Liver (tissue), 9 donors: ENCODE results near the gene CDC42SE1. TPM values are rescaled to one million over a fixed set of nuclear protein-coding genes. Genes with fewer than 3 reads are reported as not detected.

Experiments
- DNase-seq: peaks from one replicate; pipeline ENCODE4 v3.0.0-alpha.2; 2017; ENCODE audit warnings: low spot score
- H3K27ac ChIP-seq, 2 donors: one replicate each; pipeline ENCODE4 v1.7.0; 2013; ENCODE audit warnings: inconsistent platforms in 2 of 2, low read length in 2 of 2, control low read depth in 1 of 2, low read depth in 1 of 2, mild to moderate bottlenecking in 1 of 2
- H3K27me3 ChIP-seq, 4 donors: one replicate each; pipeline versions ENCODE4 v1.6.1 to v1.7.0; 2013; ENCODE audit warnings: low read length in 3 of 4, inconsistent platforms in 1 of 4, mild to moderate bottlenecking in 1 of 4, moderate library complexity in 1 of 4; ENCODE audit not compliant: control insufficient read depth in 4 of 4, insufficient read depth in 4 of 4
- H3K36me3 ChIP-seq, 4 donors: one replicate each; pipeline versions ENCODE4 v1.6.1 to v1.7.0; 2013; ENCODE audit warnings: low read length in 3 of 4, mild to moderate bottlenecking in 3 of 4, low read depth in 1 of 4, moderate library complexity in 1 of 4; ENCODE audit not compliant: control insufficient read depth in 4 of 4, insufficient read depth in 3 of 4
- H3K4me1 ChIP-seq, 4 donors: one replicate each; pipeline versions ENCODE4 v1.6.1 to v1.7.0; 2013; ENCODE audit warnings: low read length in 3 of 4, mild to moderate bottlenecking in 3 of 4, moderate library complexity in 1 of 4; ENCODE audit not compliant: control insufficient read depth in 4 of 4, insufficient read depth in 4 of 4
- H3K4me3 ChIP-seq, 3 donors: one replicate each; pipeline versions ENCODE4 v1.6.1 to v1.7.0; 2013; ENCODE audit warnings: low read length in 3 of 3, control low read depth in 1 of 3, low read depth in 1 of 3, mild to moderate bottlenecking in 1 of 3
- H3K9ac ChIP-seq, 2 donors: one replicate each; pipeline ENCODE4 v1.7.0; 2013; ENCODE audit warnings: low read length in 2 of 2, mild to moderate bottlenecking in 2 of 2, moderate library complexity in 2 of 2, control low read depth in 1 of 2, low read depth in 1 of 2
- H3K9me3 ChIP-seq, 4 donors: one replicate each; pipeline versions ENCODE4 v1.6.1 to v1.7.0; 2013; ENCODE audit warnings: low read length in 3 of 4; ENCODE audit not compliant: control insufficient read depth in 4 of 4
- ATF3 ChIP-seq: IDR thresholded peaks from 2 replicates; pipeline ENCODE4 v1.6.1; 2016; ENCODE audit warnings: antibody characterized with exemption
- CTCF ChIP-seq: fragments of 150-350 bp; IDR thresholded peaks from 2 replicates; pipeline ENCODE4 v1.5.1; 2017; ENCODE audit warnings: improper control_type of control experiment, low read depth, low read length; ENCODE audit not compliant: missing input control
- EGR1 ChIP-seq, 2 donors: IDR thresholded peaks; 2 replicates each; pipeline ENCODE4 v1.6.1; 2016 to 2018; ENCODE audit warnings: antibody characterized with exemption in 2 of 2, low read depth in 2 of 2
- FOXA1 ChIP-seq: IDR thresholded peaks from 2 replicates; pipeline ENCODE4 v1.6.1; 2016; ENCODE audit warnings: antibody characterized with exemption
- GABPA ChIP-seq, 2 donors: IDR thresholded peaks in 1 of 2; conservative IDR thresholded peaks in 1 of 2; 2 replicates each; pipeline ENCODE4 v1.6.1; 2016; ENCODE audit warnings: antibody characterized with exemption in 2 of 2, mild to moderate bottlenecking in 1 of 2, moderate library complexity in 1 of 2
- HNF4G ChIP-seq: IDR thresholded peaks from 2 replicates; pipeline ENCODE4 v1.6.1; 2016; ENCODE audit warnings: antibody characterized with exemption
- JUND ChIP-seq, 2 donors: IDR thresholded peaks; 2 replicates each; pipeline ENCODE4 v1.6.1; 2016; ENCODE audit warnings: antibody characterized with exemption in 2 of 2
- NR2F2 ChIP-seq: IDR thresholded peaks from 2 replicates; pipeline ENCODE4 v1.6.1; 2016; ENCODE audit warnings: antibody characterized with exemption
- REST ChIP-seq: IDR thresholded peaks from 2 replicates; pipeline ENCODE4 v1.6.1; 2016; ENCODE audit warnings: antibody characterized with exemption, mild to moderate bottlenecking
- RXRA ChIP-seq, 2 donors: IDR thresholded peaks; 2 replicates each; pipeline ENCODE4 v1.6.1; 2017 to 2018; ENCODE audit warnings: antibody characterized with exemption in 2 of 2, mild to moderate bottlenecking in 1 of 2
- SP1 ChIP-seq: IDR thresholded peaks from 2 replicates; pipeline ENCODE4 v1.6.1; 2018; ENCODE audit warnings: antibody characterized with exemption, mild to moderate bottlenecking
- TAF1 ChIP-seq: conservative IDR thresholded peaks from 2 replicates; pipeline ENCODE4 v1.6.1; 2016; ENCODE audit warnings: antibody characterized with exemption, mild to moderate bottlenecking
- ZBTB33 ChIP-seq: IDR thresholded peaks from 2 replicates; pipeline ENCODE4 v1.6.1; 2016; ENCODE audit warnings: antibody characterized with exemption
- WGBS: extraction: QIAGEN DNeasy Blood & Tissue Kit; methylation state at CpG from one replicate; pipeline ENCODE4 v1.1.7; 2013; 5-methylcytosine and 5-hydroxymethylcytosine counted together
- polyA plus RNA-seq, 2 donors: library from polyadenylated mRNA; stranded (reverse) in 1 of 2; unstranded in 1 of 2; fragments of 200-250 nt in 1 of 2; fragments of >200 nt in 1 of 2; fragmentation: Nextera tagmentation in 1 of 2; extraction: Ambion mirVana in 1 of 2; gene quantifications; one replicate each; pipeline versions ENCODE4 v1.2.1 to v1.2.3, GENCODE V29; 2013 to 2015
- total RNA-seq, 2 donors: library from RNA; depleted of rRNA; stranded (reverse); fragments of >200 nt; gene quantifications; one replicate each; pipeline ENCODE4 v1.2.3, GENCODE V29; 2014
- donor health status: healthy.
- donor health status: healthy.
- donor health status: healthy.
- donor health status: healthy.
- donor health status: healthy.

CDC42SE1 gene
- total and polyA plus RNA-seq, 4 donors: 9.5 to 28.1 (median 16.7) TPM

GRCh38 chr1:151011154-151011850 lies 48.1 kb downstream of the CDC42SE1 start:
- 60% methylated on average over 4 of the region's 4 CpGs for WGBS
- no peak for TF ChIP-seq HNF4G
- no peak for TF ChIP-seq EGR1 (IDR thresholded peaks at IDR 0.05; ENCODE audit: low read depth in 2 of 2)
- no peak for TF ChIP-seq NR2F2
- TF ChIP-seq GABPA (IDR thresholded peaks at IDR 0.05 in 1 of 2, conservative IDR thresholded peaks at IDR 0.05 in 1 of 2): no peak
- no peak for TF ChIP-seq SP1
- TF ChIP-seq CTCF: no peak
- no peak for TF ChIP-seq FOXA1
- DNase-seq: no peak
- Histone ChIP-seq H3K36me3 (peaks cover 0 to 2% (median 0%) of the 10 kb centered on the region in 4 donors), H3K4me1 (peaks cover 13 to 62% (median 51%) of the 10 kb centered on the region in 4 donors), H3K9me3 (no peaks in the 10 kb centered on the region), H3K27ac (no peak overlapping the region), H3K4me3 (no peak overlapping the region), H3K27me3 (no peaks in the 10 kb centered on the region), H3K9ac (no peak overlapping the region)

GRCh38 chr1:151010346-151010726 lies 49.1 kb downstream of the CDC42SE1 start:
- Histone ChIP-seq H3K27me3 (no peaks in the 10 kb centered on the region), H3K36me3 (no peaks in the 10 kb centered on the region), H3K27ac (no peak overlapping the region), H3K9ac (no peak overlapping the region), H3K9me3 (no peaks in the 10 kb centered on the region), H3K4me3 (no peak overlapping the region), H3K4me1 (peaks cover 15 to 71% (median 57%) of the 10 kb centered on the region in 4 donors)
- DNase-seq: no peak
- 94% methylated on average over 3 of the region's 3 CpGs for WGBS
- TF ChIP-seq ZBTB33 (no peak), REST (no peak), FOXA1 (no peak), ATF3 (no peak), TAF1 (no peak), NR2F2 (no peak), RXRA (IDR thresholded peaks at IDR 0.05) (no peak), CTCF (no peak), JUND (IDR thresholded peaks at IDR 0.05) (no peak), HNF4G (no peak)
